ENCODE measurements around the gene PPFIA2.
"Not testable (repeated sequence)": the region's sequence is repeated elsewhere in the genome, so short reads cannot be mapped to it uniquely, and the experiment has no call there.

The PPFIA2 gene

GRCh38 chr12:81261508-81262207 is 497.5 kb downstream of the PPFIA2 start:
- no peak for DNase-seq (ENCODE audit: low read depth in 2 of 2)

DNA sequence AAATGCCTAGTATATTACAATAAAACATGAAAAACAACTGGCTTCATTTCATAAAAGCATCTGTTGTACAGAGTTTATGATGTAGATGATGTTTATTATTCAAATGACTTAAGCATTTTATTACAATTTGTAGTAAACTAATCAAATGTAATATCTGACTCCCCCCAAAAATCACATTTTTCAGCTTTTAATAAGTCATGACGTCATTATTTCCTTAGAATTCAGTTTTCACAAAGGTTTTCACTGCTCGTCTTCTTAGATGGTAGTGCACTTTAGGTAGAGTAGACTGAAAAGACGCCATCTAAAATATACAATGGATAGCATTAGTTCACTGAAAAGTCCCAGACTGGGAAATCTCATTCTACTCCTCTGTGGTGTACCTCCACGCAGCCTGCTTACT is 499.8 kb downstream of the PPFIA2 start:
- no peak for DNase-seq (ENCODE audit: low read depth in 2 of 2)

- no peak for DNase-seq (ENCODE audit: low read depth in 2 of 2)
Measured at GRCh38 chr12:81257947-81258551, 501.1 kb downstream of the PPFIA2 start.

DNA sequence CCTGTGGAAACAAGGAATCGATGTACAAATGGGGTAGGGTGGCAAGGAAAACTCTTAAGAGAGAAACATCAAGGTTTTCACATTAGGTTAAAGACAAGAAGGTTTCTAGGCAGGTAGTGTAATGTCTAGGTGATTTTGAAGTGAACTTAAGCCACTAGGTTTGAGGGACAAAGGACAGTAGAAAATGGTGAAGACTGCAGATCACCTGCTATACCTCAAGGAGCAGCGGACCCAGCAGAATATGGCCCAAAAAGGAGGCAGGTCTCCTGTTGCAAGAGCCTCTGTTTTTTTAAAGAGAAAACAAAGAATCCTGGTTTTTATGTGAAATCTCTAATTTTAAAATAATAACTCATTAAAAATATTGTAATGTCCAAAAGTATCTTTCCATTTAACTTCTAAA is 503.2 kb downstream of the PPFIA2 start:
- DNase-seq (ENCODE audit: low read depth in 2 of 2), result no peak

- no peak for DNase-seq (ENCODE audit: low read depth in 2 of 2)
Measured at GRCh38 chr12:81255456-81255855, 503.7 kb downstream of the PPFIA2 start.

DNA sequence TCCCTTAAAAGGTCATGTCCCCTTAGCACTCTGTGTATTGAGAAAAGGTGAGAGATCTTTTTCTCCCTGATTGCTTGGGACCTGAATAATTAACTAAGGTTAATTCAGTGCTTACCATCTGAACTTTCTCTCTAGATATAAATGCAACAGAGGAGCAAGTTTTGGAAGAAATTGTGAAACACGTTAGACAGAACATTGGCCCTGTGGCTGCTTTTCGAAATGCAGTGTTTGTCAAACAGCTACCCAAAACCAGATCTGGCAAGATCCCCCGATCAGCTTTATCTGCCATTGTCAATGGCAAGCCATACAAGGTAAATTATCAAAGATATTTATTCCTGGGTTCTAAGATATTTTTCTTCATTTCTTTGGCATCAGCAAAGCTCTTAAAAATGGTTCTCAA is 505.8 kb downstream of the PPFIA2 start:
- DNase-seq (ENCODE audit: low read depth in 2 of 2), result no peak

DNA sequence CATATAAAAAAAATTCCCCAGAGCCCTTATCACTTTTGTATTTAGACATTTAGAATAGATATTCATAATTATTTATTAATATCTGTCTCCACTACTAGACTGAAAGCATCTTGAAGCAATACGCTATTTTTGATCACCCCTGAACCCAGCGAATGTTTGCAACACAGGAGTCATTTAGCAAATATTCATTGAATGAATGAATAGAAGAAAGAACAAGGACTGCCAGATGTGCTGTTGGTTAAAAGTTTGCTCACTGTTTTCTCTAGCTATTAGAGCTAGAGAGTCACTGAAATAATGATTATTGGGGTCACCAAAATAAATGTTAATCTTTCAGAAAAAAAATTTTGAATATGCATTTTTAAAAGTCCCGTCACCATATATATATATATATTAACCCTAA is 506.9 kb downstream of the PPFIA2 start:
- DNase-seq (ENCODE audit: low read depth in 2 of 2), result no peak

- DNase-seq (ENCODE audit: low read depth in 2 of 2), result no peak
Measured at GRCh38 chr12:81249976-81250375, 509.2 kb downstream of the PPFIA2 start.

GRCh38 chr12:81245907-81246570 is 513.1 kb downstream of the PPFIA2 start:
- no peak for DNase-seq (ENCODE audit: low read depth in 2 of 2)

- no peak for DNase-seq (ENCODE audit: low read depth in 2 of 2)
Measured at GRCh38 chr12:81245458-81245857, 513.7 kb downstream of the PPFIA2 start.

DNA sequence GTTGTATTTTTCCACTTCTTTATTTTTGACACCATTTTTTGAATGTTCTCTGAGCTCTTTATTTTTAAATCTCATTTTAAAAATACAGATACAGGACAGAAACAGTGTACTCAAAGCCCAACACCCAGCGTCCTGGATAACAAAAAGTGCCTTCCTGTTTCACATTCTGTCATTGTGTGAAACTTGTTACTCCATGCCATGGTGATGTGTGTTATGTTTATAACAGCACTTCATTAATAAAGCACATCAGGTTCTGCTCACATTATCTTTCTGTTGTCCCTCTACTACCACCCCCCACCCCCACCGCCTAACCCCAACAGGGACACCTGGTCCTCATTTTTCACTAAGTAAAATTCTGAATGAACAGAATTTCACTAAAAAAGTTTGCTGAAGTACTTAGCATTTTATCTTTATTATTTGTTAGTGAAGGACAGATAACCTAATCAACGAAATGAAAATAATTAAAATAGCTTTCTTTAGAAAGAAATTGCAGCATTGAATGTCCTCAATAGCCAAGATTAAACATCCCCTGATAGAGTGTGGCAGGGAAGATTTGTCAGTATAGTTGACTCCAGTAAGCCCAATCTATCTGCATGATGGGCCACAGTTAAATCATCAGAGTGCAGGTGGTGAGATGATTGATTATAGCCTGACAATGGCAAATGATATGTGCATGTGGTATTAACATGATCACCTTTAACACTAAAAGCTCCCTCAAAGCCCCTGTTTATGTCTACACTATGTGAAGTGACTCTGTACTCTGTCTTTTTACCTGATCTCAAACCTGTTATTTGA is 527.4 kb downstream of the PPFIA2 start:
- DNase-seq (ENCODE audit: low read depth in 2 of 2), result no peak

DNA sequence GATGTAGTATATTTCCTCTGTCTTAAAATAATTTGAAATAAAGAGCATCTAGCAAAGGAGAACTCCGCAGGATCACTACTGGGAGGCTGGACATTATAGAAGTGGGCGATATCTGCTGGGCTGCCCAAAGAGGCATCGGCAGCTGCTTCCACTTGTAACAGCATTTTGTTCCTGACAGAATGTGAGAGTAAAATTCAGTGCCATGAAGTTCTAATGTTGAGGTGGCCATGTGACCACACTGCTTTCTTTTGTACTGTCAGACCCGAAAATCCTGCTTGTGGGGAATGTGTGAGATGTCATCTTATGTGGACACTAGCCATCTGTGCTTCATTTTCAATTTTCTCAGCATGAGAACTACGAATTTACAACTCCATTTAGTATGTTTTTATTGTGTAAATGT is 529.4 kb downstream of the PPFIA2 start:
- DNase-seq (ENCODE audit: low read depth in 2 of 2), result no peak

- no peak for DNase-seq (ENCODE audit: low read depth in 2 of 2)
Measured at GRCh38 chr12:81224626-81225025, 534.5 kb downstream of the PPFIA2 start.

DNA sequence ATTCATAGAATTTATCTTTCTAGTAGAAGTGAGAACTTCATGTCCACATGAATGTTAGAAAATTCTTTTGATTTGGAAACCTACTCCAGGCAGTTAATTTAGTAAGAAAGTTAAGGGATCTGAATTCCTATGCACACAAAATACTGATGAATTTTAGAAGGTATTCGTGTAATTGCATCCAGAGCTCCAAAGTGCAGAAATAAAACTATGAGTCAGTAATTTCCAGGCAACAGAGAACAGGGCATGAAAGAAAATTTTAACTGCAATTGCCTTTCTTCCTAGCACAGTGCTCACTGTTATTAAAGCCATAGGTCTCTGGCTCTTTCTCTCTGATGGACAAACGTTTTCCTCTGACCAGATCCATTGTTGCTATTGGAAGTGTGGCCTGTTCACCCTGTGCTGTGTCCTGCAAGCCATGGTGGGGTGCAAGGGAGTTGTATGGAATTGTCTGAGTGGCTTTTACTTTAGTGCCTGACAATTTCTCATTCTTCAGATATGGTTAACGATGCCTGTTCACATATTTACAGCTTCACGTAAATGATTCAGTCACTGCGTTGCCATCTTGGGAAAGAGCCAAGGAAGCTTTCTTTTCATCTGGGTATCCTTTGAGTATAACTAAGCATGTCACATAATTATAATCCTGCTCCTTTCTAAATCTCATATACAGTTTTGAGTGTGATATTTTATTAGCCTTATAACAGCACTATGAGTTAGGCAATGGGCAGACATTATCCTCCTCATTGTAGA is 536.1 kb downstream of the PPFIA2 start:
- DNase-seq (ENCODE audit: low read depth in 2 of 2), result no peak

- no peak for DNase-seq (ENCODE audit: low read depth in 2 of 2)
Measured at GRCh38 chr12:81221681-81222080, 537.5 kb downstream of the PPFIA2 start.

DNA sequence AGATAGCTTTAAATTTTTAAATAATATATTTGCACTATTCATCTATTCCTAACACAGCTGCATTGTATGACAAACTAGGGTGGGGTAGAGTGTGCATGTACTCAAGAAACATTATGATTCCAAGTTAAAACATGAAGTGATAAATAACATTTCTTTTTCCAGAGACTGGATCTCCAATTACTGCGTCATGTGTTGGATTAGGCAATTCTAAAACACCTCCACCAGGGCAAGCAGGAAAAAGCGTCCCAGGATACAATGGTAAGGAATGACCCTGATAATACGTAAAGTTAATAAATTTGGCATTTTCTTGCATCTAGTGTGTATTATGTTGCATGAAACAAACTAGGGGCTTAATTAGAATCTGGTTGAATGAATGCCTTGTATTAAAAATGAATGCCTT is 542.4 kb downstream of the PPFIA2 start:
- no peak for DNase-seq (ENCODE audit: low read depth in 2 of 2)

DNA sequence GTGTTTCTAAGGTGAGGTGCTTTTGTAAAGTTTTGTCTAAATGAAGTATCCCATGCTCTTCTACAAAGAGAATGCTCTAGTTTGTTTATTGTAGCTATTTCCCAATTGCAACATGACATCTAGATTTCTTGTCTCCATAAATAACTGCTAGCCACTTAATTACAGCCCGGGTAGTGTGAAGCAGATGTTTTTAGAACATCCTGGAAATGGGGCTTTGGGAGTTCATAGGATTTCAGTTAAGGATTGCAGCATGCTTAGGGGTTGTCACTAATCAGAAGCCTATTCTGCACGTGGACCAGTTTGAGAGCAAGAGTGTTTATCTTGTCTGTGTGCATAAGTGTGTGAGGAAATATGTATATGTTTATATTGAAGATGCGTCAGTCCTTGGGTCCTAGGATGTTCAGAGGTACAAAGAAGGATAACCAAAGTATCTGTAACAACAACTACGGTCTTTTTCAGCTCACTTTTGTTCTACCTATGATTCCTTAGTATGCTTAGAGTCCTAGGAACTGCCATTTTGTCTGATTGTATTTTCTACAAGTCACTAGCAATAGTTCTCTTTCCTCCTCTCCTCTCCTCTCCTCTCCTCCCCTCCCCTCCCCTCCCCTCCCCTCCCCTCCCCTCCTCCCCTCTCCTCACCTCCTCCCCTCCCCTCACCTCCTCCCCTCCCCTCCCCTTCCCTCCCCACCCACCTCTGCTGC is 546.0 kb downstream of the PPFIA2 start:
- no peak for DNase-seq (ENCODE audit: low read depth in 2 of 2)

GRCh38 chr12:81211306-81211705 is 547.8 kb downstream of the PPFIA2 start:
- DNase-seq (ENCODE audit: low read depth in 2 of 2), result no peak

DNA sequence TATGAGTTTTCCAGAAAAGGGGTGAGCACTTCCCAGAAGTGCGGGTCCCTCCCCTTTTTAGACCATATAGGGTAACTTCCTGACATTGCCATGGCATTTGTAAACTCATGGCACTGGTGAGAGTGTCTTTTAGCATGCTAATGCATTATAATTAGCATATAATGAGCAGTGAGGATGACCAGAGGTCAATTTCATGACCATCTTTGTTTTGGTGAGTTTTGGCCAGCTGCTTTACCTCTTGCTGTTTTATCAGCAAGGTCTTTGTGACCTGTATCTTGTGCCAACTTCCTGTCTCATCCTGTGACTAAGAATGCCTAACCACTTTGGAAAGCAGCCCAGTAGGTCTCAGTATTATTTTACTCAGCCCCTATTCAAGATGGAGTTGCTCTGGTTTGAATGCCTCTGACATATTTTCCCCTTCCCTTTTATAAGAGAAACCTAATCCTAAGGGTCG is 549.4 kb downstream of the PPFIA2 start:
- DNase-seq (ENCODE audit: low read depth in 2 of 2), result not testable (repeated sequence)

DNA sequence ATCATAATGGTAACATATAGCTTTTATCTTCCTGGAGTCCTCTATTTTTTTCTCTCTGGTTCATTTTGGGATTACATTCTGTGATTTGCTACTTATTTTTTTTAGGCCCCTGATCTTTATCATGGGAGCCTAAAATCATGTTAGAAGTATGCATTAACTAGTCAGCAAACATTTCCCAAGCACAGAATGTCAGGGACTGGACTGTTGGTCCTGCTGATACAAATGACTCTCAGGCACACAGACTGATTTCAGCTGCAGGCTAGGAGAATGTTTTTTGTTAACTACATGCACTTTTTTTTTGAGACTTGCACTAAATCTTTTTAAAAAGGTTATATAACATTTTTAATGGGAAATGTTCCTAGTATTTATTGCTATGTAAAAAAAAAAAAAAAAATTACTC is 550.1 kb downstream of the PPFIA2 start:
- no peak for DNase-seq (ENCODE audit: low read depth in 2 of 2)

Measured in stimulated activated CD4-positive, alpha-beta T cell treated with anti-CD3 and anti-CD28 coated beads, Interleukin-1b, Interleukin-23, amount 100 ng/mL, for 4 hours (primary cell).